ENCODE results near the gene ZMPSTE24.

DNA sequence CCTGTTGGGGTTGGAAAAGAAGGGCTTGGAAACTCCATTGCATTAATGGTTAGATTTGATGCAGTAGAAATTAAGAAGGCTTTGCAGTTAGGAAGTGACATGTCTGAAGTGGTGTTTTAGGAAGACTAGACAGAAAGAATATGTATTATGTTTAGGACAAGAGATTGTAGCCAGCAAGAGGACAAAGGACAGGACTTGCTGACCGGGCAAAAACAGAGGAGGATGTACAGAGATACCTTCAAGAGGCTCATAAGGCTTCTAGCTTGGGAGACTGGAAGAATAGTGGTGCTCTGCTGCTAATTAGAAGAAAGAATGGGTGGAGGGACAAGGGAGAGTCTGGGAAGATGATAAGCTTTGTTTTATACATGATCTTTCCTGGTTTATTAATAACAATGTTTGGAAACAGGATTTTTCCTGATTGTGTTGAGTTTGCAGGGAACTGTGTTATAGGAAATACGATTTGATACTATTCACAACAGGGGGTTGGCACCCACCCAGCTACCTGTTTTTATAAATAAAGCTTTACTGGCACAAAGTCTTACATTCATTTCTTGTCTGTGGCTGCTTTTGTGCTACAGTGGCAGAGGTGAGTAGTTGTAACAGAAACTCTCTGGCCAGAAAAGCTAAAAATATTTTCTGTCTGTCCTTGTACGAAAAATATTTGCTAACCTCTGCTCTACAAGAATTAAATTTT lies 47.4 kb upstream of the ZMPSTE24 start:
- TF ChIP-seq, protein P1, sequence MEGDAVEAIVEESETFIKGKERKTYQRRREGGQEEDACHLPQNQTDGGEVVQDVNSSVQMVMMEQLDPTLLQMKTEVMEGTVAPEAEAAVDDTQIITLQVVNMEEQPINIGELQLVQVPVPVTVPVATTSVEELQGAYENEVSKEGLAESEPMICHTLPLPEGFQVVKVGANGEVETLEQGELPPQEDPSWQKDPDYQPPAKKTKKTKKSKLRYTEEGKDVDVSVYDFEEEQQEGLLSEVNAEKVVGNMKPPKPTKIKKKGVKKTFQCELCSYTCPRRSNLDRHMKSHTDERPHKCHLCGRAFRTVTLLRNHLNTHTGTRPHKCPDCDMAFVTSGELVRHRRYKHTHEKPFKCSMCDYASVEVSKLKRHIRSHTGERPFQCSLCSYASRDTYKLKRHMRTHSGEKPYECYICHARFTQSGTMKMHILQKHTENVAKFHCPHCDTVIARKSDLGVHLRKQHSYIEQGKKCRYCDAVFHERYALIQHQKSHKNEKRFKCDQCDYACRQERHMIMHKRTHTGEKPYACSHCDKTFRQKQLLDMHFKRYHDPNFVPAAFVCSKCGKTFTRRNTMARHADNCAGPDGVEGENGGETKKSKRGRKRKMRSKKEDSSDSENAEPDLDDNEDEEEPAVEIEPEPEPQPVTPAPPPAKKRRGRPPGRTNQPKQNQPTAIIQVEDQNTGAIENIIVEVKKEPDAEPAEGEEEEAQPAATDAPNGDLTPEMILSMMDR (IDR thresholded peaks at IDR 0.05; ENCODE audit: poor library complexity, severe bottlenecking): no peak
- TF ChIP-seq EZH2 (IDR thresholded peaks at IDR 0.05; ENCODE audit: borderline replicate concordance, insufficient read depth, low read length, poor library complexity, severe bottlenecking) (no peak), POLR2AphosphoS5 (IDR thresholded peaks at IDR 0.05) (no peak), EP300 (conservative IDR thresholded peaks at IDR 0.05; ENCODE audit: poor library complexity, severe bottlenecking) (no peak)

Data from neural cell (in vitro differentiated cells).